DOHH2 (cell line): ENCODE measurements around the gene ECE1.

Experiments used
- H3F3A ChIP-seq: fragments of 200-600 bp; sonication (generic), shearing (Covaris generic); 2 replicates; pipeline ENCODE4 v1.6.0; 2016; ENCODE audit warnings: antibody characterized with exemption, mild to moderate bottlenecking; ENCODE audit not compliant: control insufficient read depth, insufficient read depth
- H3K27ac ChIP-seq: fragments of 200-600 bp; sonication (generic); 2 replicates; pipeline ENCODE4 v1.5.1; 2014; ENCODE audit warnings: low read depth, mild to moderate bottlenecking, low read length, moderate library complexity
- H3K27me3 ChIP-seq: fragments of 200-600 bp; sonication (generic); 2 replicates; pipeline ENCODE4 v1.6.1; 2014; ENCODE audit warnings: mild to moderate bottlenecking, low read length, mixed read lengths; ENCODE audit not compliant: control insufficient read depth
- H3K36me3 ChIP-seq: fragments of 200-600 bp; sonication (generic); 2 replicates; pipeline ENCODE4 v1.6.1; 2014; ENCODE audit warnings: mild to moderate bottlenecking, low read length, moderate library complexity, mixed read lengths; ENCODE audit not compliant: control insufficient read depth
- H3K4me1 ChIP-seq: fragments of 200-600 bp; sonication (generic); 2 replicates; pipeline ENCODE4 v1.6.1; 2014; ENCODE audit warnings: mild to moderate bottlenecking, low read length, mixed read lengths; ENCODE audit not compliant: control insufficient read depth
- H3K4me2 ChIP-seq: fragments of 200-600 bp; sonication (generic); 2 replicates; pipeline ENCODE4 v1.6.0; 2014; ENCODE audit warnings: mild to moderate bottlenecking, low read length, moderate library complexity
- H3K4me3 ChIP-seq: fragments of 200-600 bp; sonication (generic); 2 replicates; pipeline ENCODE4 v1.5.1; 2014; ENCODE audit warnings: mild to moderate bottlenecking, low read length, mixed read lengths
- H3K79me2 ChIP-seq: fragments of 200-600 bp; sonication (generic); 2 replicates; pipeline ENCODE4 v1.6.1; 2014; ENCODE audit warnings: mild to moderate bottlenecking, low read length, mixed read lengths; ENCODE audit not compliant: control insufficient read depth
- H3K9me2 ChIP-seq: fragments of 200-600 bp; sonication (generic); replicated peaks from 2 replicates; pipeline ENCODE4 v1.6.1; 2014; ENCODE audit warnings: mild to moderate bottlenecking, low read length, mixed read lengths; ENCODE audit not compliant: control insufficient read depth
- H3K9me3 ChIP-seq: fragments of 200-600 bp; sonication (generic); 2 replicates; pipeline ENCODE4 v1.6.1; 2014; ENCODE audit warnings: antibody characterized with exemption, low read length, mixed read lengths; ENCODE audit not compliant: control insufficient read depth, insufficient read depth
- H4K20me1 ChIP-seq: fragments of 200-600 bp; sonication (generic); 2 replicates; pipeline ENCODE4 v1.6.0; 2014; ENCODE audit warnings: low read depth, mild to moderate bottlenecking, antibody characterized with exemption, low read length, moderate library complexity; ENCODE audit not compliant: control insufficient read depth, insufficient read depth
- CTCF ChIP-seq: fragments of 200-600 bp; sonication (generic); IDR thresholded peaks from one replicate; pipeline ENCODE4 v1.5.1; 2014; ENCODE audit warnings: antibody characterized with exemption, mild to moderate bottlenecking, low read depth, low read length; ENCODE audit not compliant: poor library complexity, severe bottlenecking
- EZH2phosphoT487 ChIP-seq: fragments of 200-600 bp; sonication (generic); IDR thresholded peaks from 2 replicates; pipeline ENCODE4 v1.6.1; 2017; ENCODE audit warnings: borderline replicate concordance, mild to moderate bottlenecking, antibody characterized with exemption, low read length, moderate library complexity, mixed read lengths

ECE1 gene

DNA sequence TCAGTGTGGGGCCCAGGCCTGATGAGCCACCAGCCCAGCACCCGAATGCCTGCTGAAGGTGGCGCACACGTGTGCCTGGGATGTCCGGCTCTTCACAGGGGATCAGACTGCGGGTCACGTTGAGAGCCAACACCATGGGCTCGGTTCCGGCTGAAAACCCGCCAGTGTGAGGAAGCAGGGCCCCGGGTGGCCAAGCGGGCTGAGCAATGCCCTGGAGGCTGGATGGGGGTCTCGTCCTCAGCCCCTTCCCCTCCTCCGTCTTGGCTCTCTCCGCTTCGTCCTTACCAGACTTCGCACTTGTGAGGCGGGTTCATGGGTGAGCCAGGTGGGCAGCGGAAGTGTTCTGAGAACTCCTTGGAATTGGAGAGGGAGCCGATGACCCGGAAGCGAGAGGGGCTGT lies 70.6 kb downstream of the ECE1 start:
- Histone ChIP-seq H3K9me2 (no peaks in the 10 kb centered on the region), H3K36me3 (no peaks in the 10 kb centered on the region), H3K4me3 (no peak overlapping the region), H3K79me2 (no peaks in the 10 kb centered on the region), H3F3A (no peaks in the 10 kb centered on the region), H3K27me3 (no peaks in the 10 kb centered on the region), H3K4me2 (no peak overlapping the region), H3K9me3 (no peaks in the 10 kb centered on the region), H3K27ac (no peak overlapping the region), H3K4me1 (no peaks in the 10 kb centered on the region), H4K20me1 (no peaks in the 10 kb centered on the region)
- TF ChIP-seq EZH2phosphoT487 = no peak
- TF ChIP-seq CTCF = no peak

GRCh38 chr1:21217812-21218596 lies 72.3 kb downstream of the ECE1 start:
- H3K9me2 ChIP-seq = no peaks in the 10 kb centered on the region
- no peaks in the 10 kb centered on the region for H3F3A ChIP-seq
- peak; percentile 57 for TF ChIP-seq CTCF
- no peak for TF ChIP-seq EZH2phosphoT487
- no peak overlapping the region for H3K4me2 ChIP-seq
- no peak overlapping the region for H3K4me3 ChIP-seq
- no peaks in the 10 kb centered on the region for H3K36me3 ChIP-seq
- no peaks in the 10 kb centered on the region for H3K4me1 ChIP-seq
- H4K20me1 ChIP-seq = no peaks in the 10 kb centered on the region
- no peaks in the 10 kb centered on the region for H3K27me3 ChIP-seq
- no peaks in the 10 kb centered on the region for H3K79me2 ChIP-seq
- no peaks in the 10 kb centered on the region for H3K9me3 ChIP-seq
- H3K27ac ChIP-seq = no peak overlapping the region

- Histone ChIP-seq H3K4me2 (no peak overlapping the region), H3F3A (no peaks in the 10 kb centered on the region), H3K9me3 (no peaks in the 10 kb centered on the region), H3K79me2 (no peaks in the 10 kb centered on the region), H4K20me1 (no peaks in the 10 kb centered on the region), H3K9me2 (no peaks in the 10 kb centered on the region), H3K27me3 (no peaks in the 10 kb centered on the region), H3K36me3 (no peaks in the 10 kb centered on the region), H3K4me3 (no peak overlapping the region), H3K4me1 (no peaks in the 10 kb centered on the region), H3K27ac (no peak overlapping the region)
- TF ChIP-seq CTCF (peak; percentile 94), EZH2phosphoT487 (no peak)
Observed at GRCh38 chr1:21216835-21217811, 73.1 kb downstream of the ECE1 start.
